HG02623 (cell line): Measurements from ENCODE around the gene CDC42BPG.

Experiments
- ATAC-seq: cut with Tn5 transposase; IDR thresholded peaks from one replicate; pipeline ENCODE4 v1.9.1; 2021; ENCODE audit warnings: moderate library complexity; ENCODE audit not compliant: unreplicated experiment

CDC42BPG gene

DNA sequence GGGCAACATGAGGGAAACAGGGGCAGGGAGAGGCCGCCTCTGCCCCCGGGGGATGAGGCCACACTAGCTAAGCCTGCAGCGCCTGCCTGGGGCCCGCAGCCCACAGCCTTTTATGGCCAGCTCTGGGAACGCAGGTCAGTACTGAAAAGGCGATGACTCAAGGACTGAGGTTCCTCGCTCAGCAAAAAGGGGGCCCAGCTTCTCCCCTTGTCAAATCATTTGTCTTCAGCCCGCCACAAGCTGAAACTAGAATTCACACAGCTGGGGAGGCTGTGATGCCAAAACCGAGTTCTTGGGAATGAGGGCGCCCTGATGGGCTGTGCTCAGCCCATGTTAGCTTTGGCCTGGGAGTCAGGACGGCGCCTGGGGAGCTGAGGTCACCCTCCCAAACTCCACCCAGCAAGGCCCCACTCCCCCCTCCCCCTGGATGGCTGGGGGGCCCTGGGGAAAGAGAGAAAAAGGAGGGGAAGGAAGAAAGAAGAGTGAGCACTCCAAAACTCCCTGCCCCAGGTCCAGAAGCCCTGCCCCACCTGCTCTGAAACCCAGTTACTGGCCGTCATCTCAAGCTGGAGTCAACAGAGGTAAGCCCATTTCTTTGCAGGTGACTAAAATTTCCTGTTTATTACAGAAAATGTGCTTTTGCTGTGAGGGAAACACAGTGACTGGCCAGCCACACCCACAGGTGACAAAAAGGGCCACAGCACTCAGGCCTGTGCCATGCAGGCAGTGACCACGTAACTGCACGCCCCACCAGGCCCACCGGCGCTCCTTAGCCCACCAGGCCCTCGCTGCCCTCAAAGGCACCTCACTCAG lies 20.2 kb upstream of the CDC42BPG start:
- peak; percentile 13 for ATAC-seq

GRCh38 chr11:64864135-64864472 lies 19.7 kb upstream of the CDC42BPG start:
- ATAC-seq, result no peak

DNA sequence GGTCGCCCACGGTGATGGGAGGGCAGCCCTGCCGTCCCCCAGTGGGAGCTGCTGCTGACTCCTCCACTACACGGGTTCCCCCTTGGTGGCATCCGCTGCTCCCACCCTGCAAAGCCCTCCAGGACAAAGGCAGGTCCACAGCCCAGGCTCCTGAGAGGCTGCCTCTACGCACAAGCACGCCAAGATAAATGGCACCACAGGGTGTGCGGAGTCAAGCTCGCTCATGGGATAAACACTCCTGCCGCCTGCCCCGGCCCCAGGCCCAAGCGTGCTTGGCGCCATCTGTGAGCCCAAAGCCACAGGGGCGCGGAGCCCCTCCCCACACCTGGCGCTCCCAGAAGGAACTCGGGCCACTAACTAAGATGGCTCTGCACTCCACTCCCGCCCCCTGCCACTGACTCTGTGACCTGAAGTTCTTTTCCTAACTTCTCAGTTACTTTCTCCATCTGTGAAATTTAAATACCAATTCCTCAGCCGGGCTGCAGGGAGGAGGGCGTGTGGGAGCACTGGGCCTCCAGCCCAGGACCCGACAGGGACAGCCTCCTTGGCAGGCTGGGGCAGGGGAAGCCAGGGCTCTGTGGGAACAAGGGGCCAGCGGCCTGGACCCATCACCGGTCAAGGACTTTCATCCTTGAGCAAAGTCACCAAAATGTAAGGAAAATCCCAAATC lies 19.1 kb upstream of the CDC42BPG start:
- ATAC-seq, result no peak

GRCh38 chr11:64862987-64863390 lies 18.5 kb upstream of the CDC42BPG start:
- no peak for ATAC-seq

- ATAC-seq, result no peak
Observed at GRCh38 chr11:64861227-64861975, 16.9 kb upstream of the CDC42BPG start.

DNA sequence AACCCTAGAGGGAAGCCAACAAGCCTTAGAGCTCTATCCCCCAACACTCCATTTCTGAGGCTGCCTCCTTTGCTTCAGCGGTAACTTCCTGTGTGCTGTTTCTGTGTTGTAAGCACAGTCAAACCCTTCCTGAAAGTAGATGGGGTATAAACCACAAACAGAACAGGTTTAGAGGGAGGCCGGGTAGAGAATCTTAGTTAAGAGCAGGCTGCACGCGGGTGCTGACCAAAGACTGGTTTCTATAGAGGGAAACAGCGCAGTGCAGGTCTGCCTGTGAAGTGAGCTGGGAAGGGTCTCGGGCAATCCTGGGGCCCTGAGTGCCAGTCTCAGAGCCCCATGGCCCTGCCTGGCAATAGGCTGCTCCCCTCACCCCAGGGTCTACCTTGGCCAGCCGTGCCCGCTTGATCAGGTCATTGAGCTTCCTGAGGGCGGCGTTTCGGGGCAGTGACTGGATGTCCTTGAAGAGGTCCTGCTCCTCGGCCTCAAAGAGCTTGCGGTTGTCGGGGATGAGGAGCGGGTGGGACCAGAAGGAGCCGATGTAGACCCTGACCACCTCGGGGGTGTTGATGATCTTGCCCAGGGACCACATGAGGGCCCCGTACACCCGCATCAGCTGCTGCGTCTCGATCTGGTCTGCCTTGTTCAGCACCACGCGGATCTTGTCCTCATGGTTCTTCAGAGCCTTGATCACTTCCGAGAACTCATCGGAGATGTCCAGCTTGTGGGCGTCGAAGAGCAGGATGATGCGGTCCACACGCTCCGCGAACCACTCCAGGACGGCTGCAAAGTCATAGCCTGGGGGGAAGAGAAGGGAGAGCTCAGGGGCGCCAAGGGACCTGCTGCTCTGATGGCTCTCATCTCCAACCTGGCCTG lies 15.3 kb upstream of the CDC42BPG start:
- peak; percentile 62 for ATAC-seq

GRCh38 chr11:64858467-64859263 lies 14.2 kb upstream of the CDC42BPG start:
- no peak for ATAC-seq

DNA sequence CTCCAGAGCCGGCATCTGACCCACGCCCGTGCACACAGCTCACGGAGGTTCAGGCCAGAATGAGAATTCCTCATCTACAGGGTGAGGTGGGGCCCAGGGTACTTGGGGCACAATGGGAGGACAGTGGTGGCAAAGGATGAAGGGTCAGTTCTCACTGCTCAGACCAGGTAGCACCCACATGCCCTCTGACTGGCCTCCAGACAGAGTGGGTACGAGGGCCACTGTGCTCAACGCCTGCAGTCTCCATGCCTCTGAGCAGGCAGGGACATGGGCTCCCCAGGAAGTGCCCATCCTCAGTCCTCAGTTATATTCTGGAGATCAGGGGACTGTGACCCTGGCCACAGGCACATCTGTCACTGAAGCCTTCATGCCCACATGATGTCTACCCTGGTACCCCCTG lies 13.0 kb upstream of the CDC42BPG start:
- no peak for ATAC-seq

- no peak for ATAC-seq
Observed at GRCh38 chr11:64856382-64857227, 12.2 kb upstream of the CDC42BPG start.

GRCh38 chr11:64855596-64856304 lies 11.3 kb upstream of the CDC42BPG start:
- no peak for ATAC-seq

GRCh38 chr11:64854534-64855502 lies 10.4 kb upstream of the CDC42BPG start:
- ATAC-seq, result no peak

DNA sequence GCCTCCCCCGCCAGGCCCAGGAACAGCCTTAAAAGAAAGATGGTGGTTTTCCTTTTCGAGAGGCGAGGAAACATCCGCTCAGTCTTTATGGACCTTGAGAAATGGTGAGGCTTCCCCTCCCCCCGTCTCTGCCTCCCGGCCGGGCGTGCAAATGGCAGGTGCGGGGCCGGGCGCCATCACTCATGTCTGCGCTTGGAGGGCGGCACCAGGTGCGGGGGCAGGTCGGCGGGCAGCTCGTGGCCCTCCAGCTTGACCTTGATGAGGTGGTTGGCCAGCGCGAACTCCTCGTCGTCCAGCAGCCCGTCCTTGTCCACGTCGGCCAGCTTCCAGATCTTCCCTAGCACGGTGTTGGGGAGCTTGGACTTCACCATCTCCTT lies 9.7 kb upstream of the CDC42BPG start:
- ATAC-seq, result no peak

DNA sequence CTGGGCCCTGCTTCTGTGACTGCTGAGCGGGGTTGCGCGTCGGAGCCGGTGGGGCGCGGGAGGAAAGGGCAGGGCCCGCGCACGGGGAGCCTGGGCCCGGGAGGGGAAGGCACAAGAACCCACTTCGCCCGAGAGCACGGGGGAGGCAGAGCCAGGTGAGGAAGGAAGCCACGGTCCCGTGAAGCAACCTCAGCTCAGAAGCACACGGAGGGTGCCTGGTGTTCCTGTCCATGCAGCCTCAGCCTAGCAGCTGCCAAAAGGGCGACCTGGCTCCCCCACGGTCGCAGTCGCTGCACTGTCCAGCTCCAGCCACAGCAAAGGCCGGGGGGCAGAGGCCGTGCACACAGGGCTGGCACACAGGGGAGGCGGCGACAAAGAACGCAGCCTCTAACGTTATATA lies 9.3 kb upstream of the CDC42BPG start:
- no peak for ATAC-seq

GRCh38 chr11:64852804-64853509 lies 8.5 kb upstream of the CDC42BPG start:
- no peak for ATAC-seq

- no peak for ATAC-seq
Observed at GRCh38 chr11:64851831-64852351, 7.4 kb upstream of the CDC42BPG start.

DNA sequence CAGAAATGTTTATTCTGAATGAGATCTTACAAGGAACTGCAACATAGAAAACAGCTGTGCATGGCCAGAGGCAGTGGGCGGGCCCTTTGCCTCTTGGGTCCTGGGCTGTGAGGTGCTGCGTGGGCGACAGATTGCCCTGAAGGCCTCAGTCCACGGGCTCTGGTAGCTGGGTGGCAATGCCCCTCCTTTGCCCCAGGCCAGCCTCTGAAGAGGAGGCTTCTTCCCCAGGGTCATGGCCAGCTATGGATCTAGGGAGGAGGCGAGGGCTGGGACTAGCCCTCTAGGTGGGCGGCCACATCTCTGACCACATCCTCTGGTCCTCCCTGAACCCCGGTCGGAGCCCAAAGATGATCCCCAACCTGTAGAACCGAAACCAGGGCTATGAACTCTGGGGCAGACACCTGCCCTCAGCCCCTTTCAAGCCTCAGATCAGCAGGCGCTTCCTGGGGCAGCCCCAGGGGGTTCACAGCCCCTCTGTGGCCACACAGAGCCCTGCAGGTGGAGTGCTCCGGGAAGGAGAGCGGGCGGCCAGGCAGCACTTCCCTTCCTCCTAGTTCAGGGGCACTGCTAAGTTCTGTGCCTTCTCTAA lies 6.6 kb upstream of the CDC42BPG start:
- peak; percentile 68 for ATAC-seq
